Neural cell (in vitro differentiated cells): ENCODE measurements around the gene DUXB. TPM values are rescaled to one million over a fixed set of nuclear protein-coding genes. Genes with fewer than 3 reads are reported as not detected.

Source experiments
- H2AFZ ChIP-seq: fragments of 200-600, 300-800 bp; sonication (generic), shearing (Covaris generic); 2 replicates; pipeline ENCODE4 v1.6.0; 2014; ENCODE audit warnings: low read depth, mild to moderate bottlenecking, antibody characterized with exemption, low read length, moderate library complexity
- H3F3A ChIP-seq: fragments of 200-600 bp; shearing (Covaris generic); 2 replicates; pipeline ENCODE4 v1.6.1; 2016; ENCODE audit warnings: mild to moderate bottlenecking, moderate library complexity, mixed read lengths, antibody characterized with exemption, low read length; ENCODE audit not compliant: insufficient read depth, poor library complexity, severe bottlenecking
- H3K27ac ChIP-seq: fragments of 200-600, 300-800 bp; sonication (generic), shearing (Covaris generic); 2 replicates; pipeline ENCODE4 v1.5.1; 2014; ENCODE audit warnings: mild to moderate bottlenecking, low read length, moderate library complexity
- H3K27me3 ChIP-seq: fragments of 300-800, 200-600 bp; sonication (generic), shearing (Covaris generic); 2 replicates; pipeline ENCODE4 v1.6.0; 2014; ENCODE audit warnings: mild to moderate bottlenecking, low read depth, low read length, moderate library complexity; ENCODE audit not compliant: insufficient read depth
- H3K36me3 ChIP-seq: fragments of 300-800, 200-600 bp; sonication (generic), shearing (Covaris generic); 2 replicates; pipeline ENCODE4 v1.5.1; 2014; ENCODE audit warnings: mild to moderate bottlenecking, antibody characterized with exemption, low read length, moderate library complexity; ENCODE audit not compliant: insufficient read depth
- H3K4me2 ChIP-seq: fragments of 300-800, 200-600 bp; sonication (generic), shearing (Covaris generic); 2 replicates; pipeline ENCODE4 v1.6.0; 2014; ENCODE audit warnings: mild to moderate bottlenecking, low read length
- H3K4me3 ChIP-seq: fragments of 300-800, 200-600 bp; sonication (generic), shearing (Covaris generic); 2 replicates; pipeline ENCODE4 v1.5.1; 2014; ENCODE audit warnings: mild to moderate bottlenecking, low read length, moderate library complexity
- H3K79me2 ChIP-seq: fragments of 200-600 bp; shearing (Covaris generic); replicated peaks from 2 replicates; pipeline ENCODE4 v1.6.0; 2014; ENCODE audit warnings: mild to moderate bottlenecking, low read length, moderate library complexity; ENCODE audit not compliant: insufficient read depth
- H3K9ac ChIP-seq: fragments of 300-800, 200-600 bp; sonication (generic), shearing (Covaris generic); 2 replicates; pipeline ENCODE4 v1.6.1; 2016; ENCODE audit warnings: mild to moderate bottlenecking, low read length, mixed read lengths
- H3K9me2 ChIP-seq: fragments of 200-600 bp; shearing (Covaris generic); 2 replicates; pipeline ENCODE4 v1.6.1; 2016; ENCODE audit warnings: mild to moderate bottlenecking, low read length, mixed read lengths; ENCODE audit not compliant: insufficient read depth
- H3K9me3 ChIP-seq: fragments of 200-600, 300-800 bp; sonication (generic), shearing (Covaris generic); 2 replicates; pipeline ENCODE4 v1.6.1; 2016; ENCODE audit warnings: mild to moderate bottlenecking, mixed run types, low read length, moderate library complexity, mixed read lengths
- H4K20me1 ChIP-seq: fragments of 200-600 bp; shearing (Covaris generic); 2 replicates; pipeline ENCODE4 v1.6.1; 2016; ENCODE audit warnings: mild to moderate bottlenecking, mixed run types; ENCODE audit not compliant: insufficient read depth
- EP300 ChIP-seq: fragments of 450-650 bp; conservative IDR thresholded peaks from 2 replicates; pipeline ENCODE4 v1.6.1; 2014; ENCODE audit warnings: antibody characterized with exemption, mild to moderate bottlenecking, moderate library complexity; ENCODE audit not compliant: poor library complexity, severe bottlenecking
- EZH2 ChIP-seq: fragments of 200-600, 300-800 bp; shearing (Covaris generic), sonication (generic); IDR thresholded peaks from 2 replicates; pipeline ENCODE4 v1.6.1; 2014; ENCODE audit warnings: antibody characterized with exemption, low read length, borderline replicate concordance, mild to moderate bottlenecking; ENCODE audit not compliant: insufficient read depth, poor library complexity, severe bottlenecking
- MXI1 ChIP-seq: fragments of 450-650 bp; conservative IDR thresholded peaks from 2 replicates; pipeline ENCODE4 v1.6.1; 2014; ENCODE audit warnings: antibody characterized with exemption, mild to moderate bottlenecking; ENCODE audit not compliant: poor library complexity, severe bottlenecking
- POLR2AphosphoS5 ChIP-seq: IDR thresholded peaks from 2 replicates; pipeline ENCODE4 v1.6.1; 2012
- RAD21 ChIP-seq: fragments of 450-650 bp; conservative IDR thresholded peaks from 2 replicates; pipeline ENCODE4 v1.6.1; 2014; ENCODE audit warnings: antibody characterized with exemption, mild to moderate bottlenecking, moderate library complexity
- SMC3 ChIP-seq: fragments of 450-650 bp; conservative IDR thresholded peaks from 2 replicates; pipeline ENCODE4 v1.6.1; 2014; ENCODE audit warnings: antibody characterized with exemption, mild to moderate bottlenecking, moderate library complexity; ENCODE audit not compliant: poor library complexity
- TAF1 ChIP-seq: IDR thresholded peaks from 2 replicates; pipeline ENCODE4 v1.6.1; 2012; ENCODE audit warnings: low read depth
- polyA plus RNA-seq: library from polyadenylated mRNA; depleted of rRNA; stranded (reverse); fragments of >200 nt; gene quantifications from 2 replicates; pipeline ENCODE4 v1.2.3, GENCODE V29; 2014
- TF ChIP-seq, protein P1 (sequence below): IDR thresholded peaks from 2 replicates; pipeline ENCODE4 v1.6.1; 2012; ENCODE audit warnings: borderline replicate concordance
- TF ChIP-seq, protein P2 (sequence below): fragments of 450-650 bp; IDR thresholded peaks from 2 replicates; pipeline ENCODE4 v1.5.1; 2014; ENCODE audit warnings: antibody characterized with exemption, mild to moderate bottlenecking, moderate library complexity; ENCODE audit not compliant: poor library complexity, severe bottlenecking

Gene DUXB
- polyA plus RNA-seq, 1 donor from 2014 or later: not detected

DNA sequence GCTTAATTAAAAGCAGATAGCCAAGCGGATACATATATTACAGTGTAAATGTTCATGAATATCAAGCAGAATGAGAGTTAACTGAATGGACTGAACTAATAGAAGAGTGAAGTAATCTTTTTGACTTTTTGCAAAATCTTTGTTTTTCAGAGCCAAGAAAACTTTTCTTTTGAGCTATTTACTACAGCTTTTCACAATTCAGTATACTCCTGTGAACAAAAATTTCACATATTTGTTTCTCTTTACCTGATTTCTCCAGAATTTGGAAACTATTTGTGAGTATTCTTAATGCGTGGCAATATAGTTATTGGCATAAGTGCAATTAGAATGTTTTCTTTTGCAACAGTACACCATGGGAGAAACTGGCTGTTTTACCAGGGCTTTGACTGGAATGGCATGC, 9.1 kb upstream of the DUXB start:
- no peak overlapping the region for H3K27ac ChIP-seq

DNA sequence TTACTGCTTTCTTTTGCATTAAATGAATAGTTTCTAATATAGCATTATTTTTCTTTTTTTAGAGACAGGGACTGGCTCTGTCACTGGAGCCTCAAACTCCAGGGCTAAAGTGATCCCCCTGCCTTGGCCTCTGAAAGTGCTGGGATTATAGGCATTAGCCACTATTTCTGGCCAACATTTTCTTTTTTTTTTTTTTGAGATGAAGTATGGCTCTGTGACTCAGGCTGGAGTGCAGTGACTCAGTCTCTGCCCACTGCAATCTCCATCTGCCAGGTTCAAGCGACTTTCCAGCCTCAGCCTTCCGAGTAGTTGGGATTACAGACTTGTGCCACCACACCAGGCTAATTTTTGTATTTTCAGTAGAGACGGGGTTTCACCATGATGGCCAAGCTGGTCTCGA, 2.0 kb upstream of the DUXB start:
- Histone ChIP-seq H3K9me3 (no peaks in the 10 kb centered on the region), H3K4me3 (no peak overlapping the region), H3K9me2 (no peaks in the 10 kb centered on the region), H2AFZ (no peak overlapping the region), H3K9ac (no peak overlapping the region), H3K79me2 (no peaks in the 10 kb centered on the region), H3K36me3 (no peaks in the 10 kb centered on the region), H3K27ac (no peak overlapping the region), H3K4me2 (no peak overlapping the region), H4K20me1 (no peaks in the 10 kb centered on the region), H3F3A (no peaks in the 10 kb centered on the region), H3K27me3 (no peaks in the 10 kb centered on the region)
- TF ChIP-seq TAF1 (no peak), MXI1 (no peak), EZH2 (no peak), RAD21 (no peak), SMC3 (no peak), POLR2AphosphoS5 (no peak), EP300 (no peak)
- TF ChIP-seq, protein P1, sequence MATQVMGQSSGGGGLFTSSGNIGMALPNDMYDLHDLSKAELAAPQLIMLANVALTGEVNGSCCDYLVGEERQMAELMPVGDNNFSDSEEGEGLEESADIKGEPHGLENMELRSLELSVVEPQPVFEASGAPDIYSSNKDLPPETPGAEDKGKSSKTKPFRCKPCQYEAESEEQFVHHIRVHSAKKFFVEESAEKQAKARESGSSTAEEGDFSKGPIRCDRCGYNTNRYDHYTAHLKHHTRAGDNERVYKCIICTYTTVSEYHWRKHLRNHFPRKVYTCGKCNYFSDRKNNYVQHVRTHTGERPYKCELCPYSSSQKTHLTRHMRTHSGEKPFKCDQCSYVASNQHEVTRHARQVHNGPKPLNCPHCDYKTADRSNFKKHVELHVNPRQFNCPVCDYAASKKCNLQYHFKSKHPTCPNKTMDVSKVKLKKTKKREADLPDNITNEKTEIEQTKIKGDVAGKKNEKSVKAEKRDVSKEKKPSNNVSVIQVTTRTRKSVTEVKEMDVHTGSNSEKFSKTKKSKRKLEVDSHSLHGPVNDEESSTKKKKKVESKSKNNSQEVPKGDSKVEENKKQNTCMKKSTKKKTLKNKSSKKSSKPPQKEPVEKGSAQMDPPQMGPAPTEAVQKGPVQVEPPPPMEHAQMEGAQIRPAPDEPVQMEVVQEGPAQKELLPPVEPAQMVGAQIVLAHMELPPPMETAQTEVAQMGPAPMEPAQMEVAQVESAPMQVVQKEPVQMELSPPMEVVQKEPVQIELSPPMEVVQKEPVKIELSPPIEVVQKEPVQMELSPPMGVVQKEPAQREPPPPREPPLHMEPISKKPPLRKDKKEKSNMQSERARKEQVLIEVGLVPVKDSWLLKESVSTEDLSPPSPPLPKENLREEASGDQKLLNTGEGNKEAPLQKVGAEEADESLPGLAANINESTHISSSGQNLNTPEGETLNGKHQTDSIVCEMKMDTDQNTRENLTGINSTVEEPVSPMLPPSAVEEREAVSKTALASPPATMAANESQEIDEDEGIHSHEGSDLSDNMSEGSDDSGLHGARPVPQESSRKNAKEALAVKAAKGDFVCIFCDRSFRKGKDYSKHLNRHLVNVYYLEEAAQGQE: no peak
- TF ChIP-seq, protein P2, sequence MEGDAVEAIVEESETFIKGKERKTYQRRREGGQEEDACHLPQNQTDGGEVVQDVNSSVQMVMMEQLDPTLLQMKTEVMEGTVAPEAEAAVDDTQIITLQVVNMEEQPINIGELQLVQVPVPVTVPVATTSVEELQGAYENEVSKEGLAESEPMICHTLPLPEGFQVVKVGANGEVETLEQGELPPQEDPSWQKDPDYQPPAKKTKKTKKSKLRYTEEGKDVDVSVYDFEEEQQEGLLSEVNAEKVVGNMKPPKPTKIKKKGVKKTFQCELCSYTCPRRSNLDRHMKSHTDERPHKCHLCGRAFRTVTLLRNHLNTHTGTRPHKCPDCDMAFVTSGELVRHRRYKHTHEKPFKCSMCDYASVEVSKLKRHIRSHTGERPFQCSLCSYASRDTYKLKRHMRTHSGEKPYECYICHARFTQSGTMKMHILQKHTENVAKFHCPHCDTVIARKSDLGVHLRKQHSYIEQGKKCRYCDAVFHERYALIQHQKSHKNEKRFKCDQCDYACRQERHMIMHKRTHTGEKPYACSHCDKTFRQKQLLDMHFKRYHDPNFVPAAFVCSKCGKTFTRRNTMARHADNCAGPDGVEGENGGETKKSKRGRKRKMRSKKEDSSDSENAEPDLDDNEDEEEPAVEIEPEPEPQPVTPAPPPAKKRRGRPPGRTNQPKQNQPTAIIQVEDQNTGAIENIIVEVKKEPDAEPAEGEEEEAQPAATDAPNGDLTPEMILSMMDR: no peak

More for the DNA sequence above, 9.1 kb upstream of the DUXB start:
- H3K4me3 ChIP-seq: no peak overlapping the region
- H3F3A ChIP-seq: no peaks in the 10 kb centered on the region
- H4K20me1 ChIP-seq: no peaks in the 10 kb centered on the region
- no peaks in the 10 kb centered on the region for H3K27me3 ChIP-seq
- H3K36me3 ChIP-seq: no peaks in the 10 kb centered on the region
- no peaks in the 10 kb centered on the region for H3K79me2 ChIP-seq
- no peak overlapping the region for H3K4me2 ChIP-seq
- no peaks in the 10 kb centered on the region for H3K9me2 ChIP-seq
- no peak overlapping the region for H3K9ac ChIP-seq
- TF ChIP-seq TAF1 (no peak), EP300 (no peak), SMC3 (no peak), MXI1 (no peak), POLR2AphosphoS5 (no peak), EZH2 (no peak), RAD21 (no peak)
- TF ChIP-seq, protein P2: no peak
- TF ChIP-seq, protein P1: no peak
- peaks cover 5% of the 10 kb centered on the region for H3K9me3 ChIP-seq
- no peak overlapping the region for H2AFZ ChIP-seq
